ENCODE measurements around the gene CELF2.

The CELF2 gene

GRCh38 chr10:11206676-11207559 is 189.2 kb downstream of the CELF2 start:
- DNase-seq = no peak

DNA sequence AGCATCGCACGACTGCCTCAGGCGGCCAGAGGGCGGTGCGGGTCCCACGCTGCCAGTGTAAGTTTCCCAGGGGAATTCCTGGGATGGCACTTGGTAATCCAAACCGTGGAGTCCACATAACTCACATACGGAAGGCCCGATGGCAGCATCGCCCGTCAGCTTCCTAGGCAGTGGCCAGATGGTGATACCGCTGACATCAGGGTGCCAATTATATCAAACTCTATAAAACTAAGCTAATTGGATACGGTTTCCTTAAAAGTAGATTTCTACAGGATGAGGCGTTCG is 189.8 kb downstream of the CELF2 start:
- DNase-seq = no peak

- DNase-seq = no peak
Measured at GRCh38 chr10:11208243-11208642, 190.6 kb downstream of the CELF2 start.

GRCh38 chr10:11208908-11209829 is 191.5 kb downstream of the CELF2 start:
- no peak for DNase-seq

DNA sequence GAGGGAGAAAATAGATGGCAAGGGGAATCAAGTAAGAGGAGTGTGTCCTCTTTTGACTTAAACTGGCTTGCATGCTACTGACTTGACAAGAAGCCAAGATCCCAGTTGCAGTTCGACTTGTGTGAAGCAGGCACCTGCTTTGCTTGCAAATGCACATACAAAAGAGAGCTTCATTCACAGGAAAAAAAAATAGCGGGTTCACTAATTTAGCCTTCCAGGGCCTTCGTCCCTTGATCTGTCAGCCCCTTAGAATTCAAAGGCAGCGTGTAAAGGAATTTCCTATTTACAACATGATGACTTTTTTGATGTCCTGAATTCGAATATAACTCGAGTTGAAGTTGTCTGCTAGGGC is 192.1 kb downstream of the CELF2 start:
- DNase-seq = no peak

- no peak for DNase-seq
Measured at GRCh38 chr10:11210211-11210922, 192.7 kb downstream of the CELF2 start.

DNA sequence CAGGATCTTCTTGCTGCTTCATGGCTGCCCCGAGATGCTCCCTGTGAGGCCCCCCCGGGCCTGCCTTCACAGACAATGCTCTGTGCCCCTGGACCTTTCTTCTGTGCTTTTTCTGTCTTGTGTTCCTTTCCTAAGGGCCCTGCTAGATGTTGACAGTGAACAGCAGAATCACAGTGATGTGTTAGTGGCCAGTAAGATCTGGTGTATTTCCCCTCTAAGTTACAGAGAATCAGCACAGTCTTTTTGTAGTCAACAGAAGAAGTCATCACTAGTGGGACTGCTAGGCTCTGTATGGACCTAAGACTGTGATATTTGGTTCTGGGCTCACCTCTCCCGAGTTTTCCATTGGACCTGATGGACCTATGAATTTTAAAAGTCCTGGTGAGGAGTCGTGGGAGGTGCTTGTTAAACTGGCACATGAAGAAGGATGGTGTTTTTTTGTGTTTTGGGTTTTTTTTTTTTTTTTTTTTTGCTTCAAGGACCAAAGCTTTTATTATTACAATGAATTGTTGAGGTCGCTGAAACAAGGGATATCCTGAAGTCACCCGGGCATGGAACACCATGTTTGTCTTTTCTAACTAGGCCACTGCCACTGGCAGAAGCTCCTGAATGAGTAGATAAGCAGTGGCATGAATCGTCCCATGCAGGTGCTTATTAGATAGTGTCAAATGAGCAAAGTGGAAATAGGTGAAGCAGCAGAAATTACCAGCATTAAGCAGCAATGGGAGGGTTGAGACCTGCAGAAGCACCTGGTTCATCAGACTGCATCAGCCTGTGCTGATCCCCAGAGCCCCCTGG is 194.8 kb downstream of the CELF2 start:
- no peak for DNase-seq

- no peak for DNase-seq
Measured at GRCh38 chr10:11213137-11213536, 195.5 kb downstream of the CELF2 start.

DNA sequence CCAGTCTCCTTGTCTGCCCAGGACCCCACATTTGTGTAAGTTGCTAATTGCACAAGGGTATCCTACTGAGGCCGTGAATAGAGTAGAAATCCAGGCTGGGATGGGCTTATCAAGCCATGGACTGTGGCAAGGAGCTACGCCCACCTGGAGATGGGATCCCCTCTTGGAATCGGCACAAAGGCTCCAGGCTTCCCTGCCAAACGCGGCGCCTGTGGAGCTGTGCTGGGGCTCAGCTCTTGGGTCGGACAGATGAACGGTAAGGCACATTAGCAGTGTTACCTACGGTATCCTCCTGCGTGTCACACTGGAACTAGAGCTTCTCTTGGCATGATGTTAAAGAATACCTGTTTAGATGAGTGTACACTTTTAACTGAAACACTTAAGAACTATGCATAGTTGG is 196.7 kb downstream of the CELF2 start:
- DNase-seq = no peak

DNA sequence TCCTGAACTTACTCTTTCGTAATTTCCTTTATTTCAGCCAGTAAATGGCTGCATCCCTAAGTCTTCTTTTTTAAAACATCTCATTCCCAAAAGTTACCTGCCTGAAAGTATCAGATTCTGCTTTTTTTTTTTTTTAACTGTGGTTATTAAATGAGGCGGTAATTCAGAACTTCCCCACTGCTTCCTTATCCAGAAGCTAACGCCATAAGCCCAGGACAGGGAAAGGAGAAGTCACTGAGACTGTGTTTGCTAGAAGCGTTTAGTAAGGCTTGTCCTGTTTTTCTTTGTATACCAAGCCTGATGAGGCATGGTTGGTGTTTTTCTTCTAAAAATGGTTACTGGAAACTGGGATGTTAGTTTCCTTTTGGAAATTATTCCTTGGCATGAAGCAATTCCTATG is 197.8 kb downstream of the CELF2 start:
- DNase-seq = no peak

GRCh38 chr10:11217521-11217920 is 199.8 kb downstream of the CELF2 start:
- no peak for DNase-seq

DNA sequence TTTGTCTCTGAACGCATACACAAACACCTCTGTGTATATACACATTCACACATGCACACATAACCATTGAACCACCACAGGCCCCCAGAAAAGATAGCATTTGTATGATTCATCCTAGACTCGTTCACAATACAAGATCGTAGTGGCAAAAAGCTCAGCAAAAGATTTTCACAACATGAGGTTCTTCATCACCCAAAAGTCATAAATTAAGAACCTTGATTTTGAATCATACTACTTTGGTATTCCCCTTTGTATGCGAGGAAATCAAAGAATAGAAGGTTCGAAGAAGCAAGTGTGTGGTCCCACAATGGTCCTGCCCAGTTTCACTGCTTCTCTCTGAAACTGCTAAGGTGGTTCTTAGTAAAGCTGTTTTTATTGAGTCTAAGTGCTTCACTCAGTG is 200.7 kb downstream of the CELF2 start:
- DNase-seq = no peak

DNA sequence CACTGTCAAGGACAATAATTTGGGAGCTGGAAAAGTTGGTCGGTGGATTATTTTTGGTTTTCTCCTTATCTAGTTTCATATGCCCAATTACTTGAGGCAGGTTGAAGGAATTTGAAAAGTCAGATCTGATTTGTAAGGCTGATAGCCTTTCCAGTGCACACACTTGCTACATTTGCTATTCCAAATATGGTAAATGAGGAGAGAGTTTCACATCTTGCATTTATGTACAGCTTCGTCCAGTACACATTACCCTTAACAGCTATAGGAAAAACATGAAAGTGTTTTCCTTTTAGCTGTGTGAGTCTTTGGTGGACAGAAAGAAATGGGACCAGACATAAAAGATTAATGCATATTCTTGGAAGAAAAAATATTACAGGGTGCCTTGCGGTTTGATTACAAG is 201.8 kb downstream of the CELF2 start:
- DNase-seq = no peak

DNA sequence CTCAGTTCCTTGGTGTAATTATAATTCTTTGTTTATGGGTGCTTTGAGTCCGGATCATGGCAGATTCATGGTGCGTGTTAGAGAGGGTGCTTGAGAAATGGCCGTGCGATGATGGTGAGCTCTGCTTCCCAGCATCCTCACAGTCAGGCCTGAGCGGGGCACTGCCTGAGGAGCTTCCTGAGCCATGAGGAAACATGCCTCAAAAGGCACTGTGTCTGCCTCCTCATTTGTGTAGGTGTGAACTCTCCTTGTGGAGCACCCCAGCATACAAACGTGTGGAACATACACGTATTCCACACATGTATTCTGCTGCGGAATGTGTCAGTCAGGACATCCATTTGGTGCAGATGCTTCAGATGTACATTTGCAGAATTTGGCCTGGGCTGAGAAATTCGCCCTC is 205.4 kb downstream of the CELF2 start:
- no peak for DNase-seq

GRCh38 chr10:11223507-11224140 is 206.0 kb downstream of the CELF2 start:
- DNase-seq = no peak

- no peak for DNase-seq
Measured at GRCh38 chr10:11224321-11224720, 206.6 kb downstream of the CELF2 start.

- DNase-seq = no peak
Measured at GRCh38 chr10:11224792-11225416, 207.2 kb downstream of the CELF2 start.

GRCh38 chr10:11225935-11226334 is 208.3 kb downstream of the CELF2 start:
- peak; percentile 40 for DNase-seq

DNA sequence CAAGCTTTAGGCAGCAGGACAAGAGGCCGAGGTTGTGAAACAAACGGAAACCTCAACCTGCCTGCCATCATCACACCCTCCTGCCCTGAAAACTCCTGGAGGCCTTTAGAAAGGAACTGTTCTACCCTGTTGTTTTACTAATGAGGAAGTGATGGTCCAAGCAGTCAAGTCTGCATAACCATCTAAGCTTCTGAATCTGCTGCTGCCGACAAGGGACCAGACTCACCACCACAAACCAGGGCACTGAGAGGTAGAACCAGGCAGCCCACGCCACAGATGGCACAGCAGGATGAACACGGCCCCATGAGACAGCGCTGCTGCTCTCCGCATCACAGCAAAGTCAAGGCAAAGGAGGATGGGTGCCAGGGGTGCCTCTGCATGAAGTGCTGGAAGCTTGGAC is 209.4 kb downstream of the CELF2 start:
- no peak for DNase-seq

DNA sequence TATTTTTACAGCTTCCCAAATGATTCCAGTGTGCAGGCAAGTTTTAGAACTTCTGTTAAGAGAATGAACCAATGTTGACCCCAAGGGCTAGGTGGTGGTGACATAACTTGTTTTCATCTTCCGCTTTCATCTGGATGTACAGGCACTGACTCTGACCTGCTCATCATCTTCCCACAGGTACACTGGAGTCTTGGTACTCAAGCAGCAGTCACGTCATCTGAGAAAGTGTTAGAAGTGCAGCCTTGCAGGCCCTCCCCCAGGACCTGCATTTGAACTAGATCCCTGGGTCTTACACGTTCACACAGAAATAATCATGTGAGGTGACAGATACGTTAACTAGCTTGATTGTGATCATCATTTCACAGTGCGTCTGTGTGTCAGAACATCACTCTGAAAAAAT is 212.2 kb downstream of the CELF2 start:
- no peak for DNase-seq

DNA sequence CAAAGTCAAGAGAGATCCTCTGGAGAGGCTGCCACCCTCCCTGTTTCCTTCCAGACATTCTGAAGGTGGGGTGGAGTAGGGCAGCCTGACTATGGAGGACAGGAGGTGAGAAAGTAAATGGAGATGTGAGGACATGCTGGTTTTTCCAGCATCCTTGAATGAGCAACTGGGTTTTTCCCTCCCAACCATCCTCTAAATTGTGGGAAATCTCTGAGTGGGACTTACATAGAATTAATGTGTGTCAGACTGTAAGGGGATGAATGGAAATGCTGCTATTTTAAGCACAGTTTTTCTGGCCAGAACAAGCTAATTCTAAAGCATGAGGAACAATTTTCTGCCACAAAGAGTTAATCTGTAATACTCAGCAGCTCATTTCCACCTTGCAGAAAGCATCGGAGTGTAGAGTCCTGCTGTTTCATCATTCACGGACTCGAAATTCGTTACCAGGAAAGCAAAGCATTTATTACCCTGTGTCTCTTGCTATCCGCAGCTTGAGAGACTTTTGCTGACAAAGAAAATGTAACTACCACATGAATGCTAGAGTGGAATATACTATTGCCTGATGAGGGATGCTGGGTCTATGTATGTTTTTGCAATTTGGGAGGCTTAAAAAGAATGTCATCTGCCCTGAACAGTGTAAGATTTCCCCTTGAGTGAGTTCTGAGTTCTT is 213.0 kb downstream of the CELF2 start:
- DNase-seq = no peak
